Stimulated activated CD4-positive, alpha-beta T cell treated with anti-CD3 and anti-CD28 coated beads, Interleukin-4, amount 100 ng/mL, for 24 hours (primary cell): ENCODE measurements around the gene HYAL2.

Experiments
- DNase-seq: peaks from one replicate; pipeline ENCODE4 v3.0.0-alpha.2; 2020

The HYAL2 gene

DNA sequence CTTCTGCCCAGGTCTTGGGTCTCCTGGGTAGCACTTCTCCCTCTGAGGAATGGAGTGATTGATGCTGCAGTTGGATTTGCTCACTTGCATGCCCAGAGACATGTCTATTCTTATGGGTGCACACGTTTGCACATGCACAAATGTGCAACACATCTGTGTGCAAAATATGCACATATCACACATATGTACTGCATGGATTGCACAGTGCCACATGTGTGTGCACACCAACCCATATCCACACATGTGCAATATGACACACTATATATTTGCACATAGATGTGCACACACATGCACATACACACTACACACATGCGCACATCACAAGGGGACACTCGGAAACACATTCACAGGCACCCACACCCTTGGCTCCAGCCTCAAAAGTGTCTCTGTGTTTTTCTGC is 54.3 kb downstream of the HYAL2 start:
- no peak for DNase-seq
